WTC11 (cell line): ENCODE measurements around the gene EDIL3.

ENCODE experiments used
- ATF2 ChIP-seq: sonication (generic); formaldehyde crosslinking; IDR thresholded peaks from 2 replicates; pipeline ENCODE4 v1.8.1; 2022; ENCODE audit warnings: low read depth, missing genetic modification reagents, borderline replicate concordance
- CREB1 ChIP-seq: sonication (generic); formaldehyde crosslinking; IDR thresholded peaks from 2 replicates; pipeline ENCODE4 v1.8.0; 2023; ENCODE audit warnings: mild to moderate bottlenecking, missing genetic modification reagents
- EMX1 ChIP-seq: fragments of 250-450 bp; sonication (Bioruptor Pico); IDR thresholded peaks from 2 replicates; pipeline ENCODE4 v1.8.0; 2021; ENCODE audit warnings: mild to moderate bottlenecking
- GABPB1 ChIP-seq: sonication (generic); formaldehyde crosslinking; IDR thresholded peaks from 2 replicates; pipeline ENCODE4 v1.8.1; 2023; ENCODE audit warnings: mild to moderate bottlenecking, missing genetic modification reagents
- JUN ChIP-seq: sonication (generic); formaldehyde crosslinking; IDR thresholded peaks from 2 replicates; pipeline ENCODE4 v1.8.0; 2023; ENCODE audit warnings: mild to moderate bottlenecking, missing genetic modification reagents
- NR3C1 ChIP-seq: sonication (generic); formaldehyde crosslinking; conservative IDR thresholded peaks from 2 replicates; pipeline ENCODE4 v1.8.1; 2023; ENCODE audit warnings: low read depth, mild to moderate bottlenecking, missing genetic modification reagents
- PRRX2 ChIP-seq: fragments of 250-450 bp; sonication (Bioruptor Pico); IDR thresholded peaks from 2 replicates; pipeline ENCODE4 v1.8.0; 2021; ENCODE audit warnings: mild to moderate bottlenecking
- TF ChIP-seq, protein P1 (sequence below): fragments of 250-450 bp; sonication (Bioruptor Pico); IDR thresholded peaks from 2 replicates; pipeline ENCODE4 v1.9.0; 2021; ENCODE audit warnings: mild to moderate bottlenecking
- TF ChIP-seq, protein P2 (sequence below): fragments of 200-600 bp; IDR thresholded peaks from 2 replicates; pipeline ENCODE4 v1.8.0; 2022; ENCODE audit warnings: antibody characterized with exemption
- TF ChIP-seq, protein P3 (sequence below): sonication (generic); formaldehyde crosslinking; IDR thresholded peaks from 2 replicates; pipeline ENCODE4 v1.8.0; 2022; ENCODE audit warnings: mild to moderate bottlenecking, missing genetic modification reagents
- TF ChIP-seq, protein P4 (sequence below): sonication (generic); formaldehyde crosslinking; IDR thresholded peaks from 2 replicates; pipeline ENCODE4 v1.8.1; 2023; ENCODE audit warnings: mild to moderate bottlenecking, missing genetic modification reagents, borderline replicate concordance

DNA sequence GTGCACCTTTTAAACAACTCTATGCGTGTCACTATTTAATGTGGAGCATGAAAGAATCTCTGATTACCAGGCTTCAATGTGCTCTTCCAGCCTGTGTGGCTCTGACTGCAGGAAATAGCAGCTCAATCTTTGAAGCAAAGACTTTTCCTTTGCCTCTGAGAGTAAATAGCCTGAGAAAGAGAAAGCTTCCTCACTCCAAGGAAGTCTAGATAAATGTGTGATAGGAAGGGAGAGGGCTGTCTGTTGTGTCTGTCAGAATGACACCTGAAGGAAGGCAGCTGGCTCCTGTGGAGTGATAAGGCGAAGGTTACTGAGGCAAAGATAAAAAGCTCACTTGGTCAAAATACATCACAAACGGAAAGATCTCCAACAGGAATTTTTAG is 458.7 kb downstream of the EDIL3 start:
- TF ChIP-seq PRRX2 (no peak), CREB1 (CRISPR knock-in tag) (no peak), ATF2 (CRISPR knock-in tag) (no peak), GABPB1 (CRISPR knock-in tag) (no peak), JUN (CRISPR knock-in tag) (no peak), NR3C1 (CRISPR knock-in tag) (no peak), EMX1 (CRISPR knock-in tag) (no peak)
- TF ChIP-seq, protein P1, sequence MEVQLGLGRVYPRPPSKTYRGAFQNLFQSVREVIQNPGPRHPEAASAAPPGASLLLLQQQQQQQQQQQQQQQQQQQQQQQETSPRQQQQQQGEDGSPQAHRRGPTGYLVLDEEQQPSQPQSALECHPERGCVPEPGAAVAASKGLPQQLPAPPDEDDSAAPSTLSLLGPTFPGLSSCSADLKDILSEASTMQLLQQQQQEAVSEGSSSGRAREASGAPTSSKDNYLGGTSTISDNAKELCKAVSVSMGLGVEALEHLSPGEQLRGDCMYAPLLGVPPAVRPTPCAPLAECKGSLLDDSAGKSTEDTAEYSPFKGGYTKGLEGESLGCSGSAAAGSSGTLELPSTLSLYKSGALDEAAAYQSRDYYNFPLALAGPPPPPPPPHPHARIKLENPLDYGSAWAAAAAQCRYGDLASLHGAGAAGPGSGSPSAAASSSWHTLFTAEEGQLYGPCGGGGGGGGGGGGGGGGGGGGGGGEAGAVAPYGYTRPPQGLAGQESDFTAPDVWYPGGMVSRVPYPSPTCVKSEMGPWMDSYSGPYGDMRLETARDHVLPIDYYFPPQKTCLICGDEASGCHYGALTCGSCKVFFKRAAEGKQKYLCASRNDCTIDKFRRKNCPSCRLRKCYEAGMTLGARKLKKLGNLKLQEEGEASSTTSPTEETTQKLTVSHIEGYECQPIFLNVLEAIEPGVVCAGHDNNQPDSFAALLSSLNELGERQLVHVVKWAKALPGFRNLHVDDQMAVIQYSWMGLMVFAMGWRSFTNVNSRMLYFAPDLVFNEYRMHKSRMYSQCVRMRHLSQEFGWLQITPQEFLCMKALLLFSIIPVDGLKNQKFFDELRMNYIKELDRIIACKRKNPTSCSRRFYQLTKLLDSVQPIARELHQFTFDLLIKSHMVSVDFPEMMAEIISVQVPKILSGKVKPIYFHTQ: no peak
- TF ChIP-seq, protein P2, sequence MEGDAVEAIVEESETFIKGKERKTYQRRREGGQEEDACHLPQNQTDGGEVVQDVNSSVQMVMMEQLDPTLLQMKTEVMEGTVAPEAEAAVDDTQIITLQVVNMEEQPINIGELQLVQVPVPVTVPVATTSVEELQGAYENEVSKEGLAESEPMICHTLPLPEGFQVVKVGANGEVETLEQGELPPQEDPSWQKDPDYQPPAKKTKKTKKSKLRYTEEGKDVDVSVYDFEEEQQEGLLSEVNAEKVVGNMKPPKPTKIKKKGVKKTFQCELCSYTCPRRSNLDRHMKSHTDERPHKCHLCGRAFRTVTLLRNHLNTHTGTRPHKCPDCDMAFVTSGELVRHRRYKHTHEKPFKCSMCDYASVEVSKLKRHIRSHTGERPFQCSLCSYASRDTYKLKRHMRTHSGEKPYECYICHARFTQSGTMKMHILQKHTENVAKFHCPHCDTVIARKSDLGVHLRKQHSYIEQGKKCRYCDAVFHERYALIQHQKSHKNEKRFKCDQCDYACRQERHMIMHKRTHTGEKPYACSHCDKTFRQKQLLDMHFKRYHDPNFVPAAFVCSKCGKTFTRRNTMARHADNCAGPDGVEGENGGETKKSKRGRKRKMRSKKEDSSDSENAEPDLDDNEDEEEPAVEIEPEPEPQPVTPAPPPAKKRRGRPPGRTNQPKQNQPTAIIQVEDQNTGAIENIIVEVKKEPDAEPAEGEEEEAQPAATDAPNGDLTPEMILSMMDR: no peak
- TF ChIP-seq, protein P3, sequence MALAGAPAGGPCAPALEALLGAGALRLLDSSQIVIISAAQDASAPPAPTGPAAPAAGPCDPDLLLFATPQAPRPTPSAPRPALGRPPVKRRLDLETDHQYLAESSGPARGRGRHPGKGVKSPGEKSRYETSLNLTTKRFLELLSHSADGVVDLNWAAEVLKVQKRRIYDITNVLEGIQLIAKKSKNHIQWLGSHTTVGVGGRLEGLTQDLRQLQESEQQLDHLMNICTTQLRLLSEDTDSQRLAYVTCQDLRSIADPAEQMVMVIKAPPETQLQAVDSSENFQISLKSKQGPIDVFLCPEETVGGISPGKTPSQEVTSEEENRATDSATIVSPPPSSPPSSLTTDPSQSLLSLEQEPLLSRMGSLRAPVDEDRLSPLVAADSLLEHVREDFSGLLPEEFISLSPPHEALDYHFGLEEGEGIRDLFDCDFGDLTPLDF (CRISPR knock-in tag): no peak
- TF ChIP-seq, protein P4, sequence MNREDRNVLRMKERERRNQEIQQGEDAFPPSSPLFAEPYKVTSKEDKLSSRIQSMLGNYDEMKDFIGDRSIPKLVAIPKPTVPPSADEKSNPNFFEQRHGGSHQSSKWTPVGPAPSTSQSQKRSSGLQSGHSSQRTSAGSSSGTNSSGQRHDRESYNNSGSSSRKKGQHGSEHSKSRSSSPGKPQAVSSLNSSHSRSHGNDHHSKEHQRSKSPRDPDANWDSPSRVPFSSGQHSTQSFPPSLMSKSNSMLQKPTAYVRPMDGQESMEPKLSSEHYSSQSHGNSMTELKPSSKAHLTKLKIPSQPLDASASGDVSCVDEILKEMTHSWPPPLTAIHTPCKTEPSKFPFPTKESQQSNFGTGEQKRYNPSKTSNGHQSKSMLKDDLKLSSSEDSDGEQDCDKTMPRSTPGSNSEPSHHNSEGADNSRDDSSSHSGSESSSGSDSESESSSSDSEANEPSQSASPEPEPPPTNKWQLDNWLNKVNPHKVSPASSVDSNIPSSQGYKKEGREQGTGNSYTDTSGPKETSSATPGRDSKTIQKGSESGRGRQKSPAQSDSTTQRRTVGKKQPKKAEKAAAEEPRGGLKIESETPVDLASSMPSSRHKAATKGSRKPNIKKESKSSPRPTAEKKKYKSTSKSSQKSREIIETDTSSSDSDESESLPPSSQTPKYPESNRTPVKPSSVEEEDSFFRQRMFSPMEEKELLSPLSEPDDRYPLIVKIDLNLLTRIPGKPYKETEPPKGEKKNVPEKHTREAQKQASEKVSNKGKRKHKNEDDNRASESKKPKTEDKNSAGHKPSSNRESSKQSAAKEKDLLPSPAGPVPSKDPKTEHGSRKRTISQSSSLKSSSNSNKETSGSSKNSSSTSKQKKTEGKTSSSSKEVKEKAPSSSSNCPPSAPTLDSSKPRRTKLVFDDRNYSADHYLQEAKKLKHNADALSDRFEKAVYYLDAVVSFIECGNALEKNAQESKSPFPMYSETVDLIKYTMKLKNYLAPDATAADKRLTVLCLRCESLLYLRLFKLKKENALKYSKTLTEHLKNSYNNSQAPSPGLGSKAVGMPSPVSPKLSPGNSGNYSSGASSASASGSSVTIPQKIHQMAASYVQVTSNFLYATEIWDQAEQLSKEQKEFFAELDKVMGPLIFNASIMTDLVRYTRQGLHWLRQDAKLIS (CRISPR knock-in tag): no peak
